Measurements from ENCODE around the gene CRYZ. TPM values are rescaled to one million over a fixed set of nuclear protein-coding genes. Genes with fewer than 3 reads are reported as not detected.

The CRYZ gene
- total and polyA plus RNA-seq, 2 experiments from 2014 or later: 23.5 to 26.9 TPM

DNA sequence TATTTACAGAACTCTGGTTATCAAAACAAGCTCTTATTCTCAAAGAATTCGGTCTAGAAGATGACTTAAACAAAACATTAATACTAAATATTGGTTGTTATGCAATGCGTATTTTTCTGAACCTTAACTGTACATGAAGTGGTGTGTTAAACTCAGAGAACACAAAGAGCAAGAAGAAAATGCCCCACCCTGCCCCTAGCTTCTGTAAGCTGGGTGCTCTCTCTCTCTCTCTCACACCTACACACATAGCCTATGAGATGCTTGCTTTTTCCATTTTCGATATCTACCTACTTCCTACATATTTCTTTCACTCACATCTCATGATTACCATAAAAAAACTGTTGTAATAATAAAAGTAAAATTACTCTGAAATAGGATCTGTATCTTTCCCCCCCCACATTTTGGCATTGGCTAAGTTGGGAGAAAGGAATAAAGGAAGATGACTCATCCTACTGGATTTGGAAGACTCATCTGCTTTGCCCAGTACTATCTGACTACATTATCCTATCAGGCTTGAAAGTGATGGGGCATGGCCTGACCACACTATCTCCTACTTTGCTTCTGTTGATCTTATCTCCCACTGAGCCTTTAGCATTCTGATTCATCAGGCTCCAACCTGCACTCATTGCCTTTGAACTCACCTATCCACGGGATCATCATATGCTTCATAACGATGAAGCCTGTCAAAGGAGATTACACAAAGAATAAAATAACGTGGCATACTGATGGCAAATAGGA, 2.9 kb downstream of the CRYZ start:
- H3F3A ChIP-seq (ENCODE audit: insufficient read depth): peaks cover 20% of the 10 kb centered on the region
- 84 to 88% methylated on average over 6 of the region's 6 CpGs for WGBS, 2 experiments (ENCODE audit: low coverage in 1 of 2, low lambda C conversion rate in 2 of 2, missing lambda C conversion rate in 2 of 2)
- no peaks in the 10 kb centered on the region for H3K36me3 ChIP-seq (ENCODE audit: low read depth)
- H3K4me3 ChIP-seq: no peak overlapping the region
- H2AFZ ChIP-seq: no peak overlapping the region
- no peaks in the 10 kb centered on the region for H3K9me3 ChIP-seq (ENCODE audit: low read depth)
- in situ Hi-C loops (cut with MboI): no loop called here
- TF ChIP-seq EZH2 (IDR thresholded peaks at IDR 0.05; ENCODE audit: insufficient read depth, poor library complexity, severe bottlenecking): no peak
- TF ChIP-seq EZH2phosphoT487 (IDR thresholded peaks at IDR 0.05; ENCODE audit: insufficient read depth, low read depth): no peak
- H3K27me3 ChIP-seq (replicated peaks; ENCODE audit: insufficient read depth): no peaks in the 10 kb centered on the region
- H3K27ac ChIP-seq: no peak overlapping the region
- no peaks in the 10 kb centered on the region for H3K9me2 ChIP-seq (ENCODE audit: insufficient read depth)
- H4K20me1 ChIP-seq (ENCODE audit: insufficient read depth): no peaks in the 10 kb centered on the region
- H3K4me1 ChIP-seq (ENCODE audit: insufficient read depth): peaks cover 32% of the 10 kb centered on the region; the same call in 1 of the 2 replicates
- H3K79me2 ChIP-seq (ENCODE audit: insufficient read depth): peaks cover 12% of the 10 kb centered on the region
- H3K4me2 ChIP-seq (ENCODE audit: unreplicated experiment): no peak overlapping the region
- H3K9ac ChIP-seq: no peak overlapping the region
- peak; percentile 67 for DNase-seq

GRCh38 chr1:74728736-74729135, 4.1 kb downstream of the CRYZ start:
- H2AFZ ChIP-seq: no peak overlapping the region
- H3K79me2 ChIP-seq (ENCODE audit: insufficient read depth): no peaks in the 10 kb centered on the region
- no peaks in the 10 kb centered on the region for H3K36me3 ChIP-seq (ENCODE audit: low read depth)
- H3K27ac ChIP-seq: no peak overlapping the region
- H3K9ac ChIP-seq: no peak overlapping the region
- no peak for TF ChIP-seq EZH2 (IDR thresholded peaks at IDR 0.05; ENCODE audit: insufficient read depth, poor library complexity, severe bottlenecking)
- no peak for TF ChIP-seq EZH2phosphoT487 (IDR thresholded peaks at IDR 0.05; ENCODE audit: insufficient read depth, low read depth)
- no peak overlapping the region for H3K4me3 ChIP-seq
- in situ Hi-C loops (cut with MboI): no loop called here
- H4K20me1 ChIP-seq (ENCODE audit: insufficient read depth): no peaks in the 10 kb centered on the region
- WGBS, 2 experiments (ENCODE audit: low coverage in 1 of 2, low lambda C conversion rate in 2 of 2, missing lambda C conversion rate in 2 of 2): 60 to 68% methylated on average over 3 of the region's 3 CpGs
- no peak overlapping the region for H3K4me2 ChIP-seq (ENCODE audit: unreplicated experiment)
- H3K27me3 ChIP-seq (replicated peaks; ENCODE audit: insufficient read depth): no peaks in the 10 kb centered on the region
- H3K4me1 ChIP-seq (ENCODE audit: insufficient read depth): peaks cover 22% of the 10 kb centered on the region; the same call in 1 of the 2 replicates
- no peaks in the 10 kb centered on the region for H3K9me2 ChIP-seq (ENCODE audit: insufficient read depth)
- peak; percentile 20 for DNase-seq
- peaks cover 20% of the 10 kb centered on the region for H3F3A ChIP-seq (ENCODE audit: insufficient read depth)
- no peaks in the 10 kb centered on the region for H3K9me3 ChIP-seq (ENCODE audit: low read depth)

- H3K79me2 ChIP-seq (ENCODE audit: insufficient read depth): no peaks in the 10 kb centered on the region
- no peaks in the 10 kb centered on the region for H4K20me1 ChIP-seq (ENCODE audit: insufficient read depth)
- H3K9me2 ChIP-seq (ENCODE audit: insufficient read depth): no peaks in the 10 kb centered on the region
- no peak overlapping the region for H3K9ac ChIP-seq
- H3K4me1 ChIP-seq (ENCODE audit: insufficient read depth): peaks cover 13% of the 10 kb centered on the region; the same call in 1 of the 2 replicates
- no peak for DNase-seq
- TF ChIP-seq EZH2 (IDR thresholded peaks at IDR 0.05; ENCODE audit: insufficient read depth, poor library complexity, severe bottlenecking): no peak
- TF ChIP-seq EZH2phosphoT487 (IDR thresholded peaks at IDR 0.05; ENCODE audit: insufficient read depth, low read depth): no peak
- H3K27me3 ChIP-seq (replicated peaks; ENCODE audit: insufficient read depth): no peaks in the 10 kb centered on the region
- peaks cover 11% of the 10 kb centered on the region; the same call in 1 of the 2 replicates for H3F3A ChIP-seq (ENCODE audit: insufficient read depth)
- no peaks in the 10 kb centered on the region for H3K9me3 ChIP-seq (ENCODE audit: low read depth)
- no peak overlapping the region for H3K27ac ChIP-seq
- H3K4me3 ChIP-seq: no peak overlapping the region
- WGBS, 2 experiments (ENCODE audit: low coverage in 1 of 2, low lambda C conversion rate in 2 of 2, missing lambda C conversion rate in 2 of 2): 92 to 100% methylated on average over 1 of the region's 1 CpG
- H3K4me2 ChIP-seq (ENCODE audit: unreplicated experiment): no peak overlapping the region
- in situ Hi-C loops (cut with MboI): no loop called here
- H2AFZ ChIP-seq: no peak overlapping the region
- peaks cover 11% of the 10 kb centered on the region; the same call in 1 of the 2 replicates for H3K36me3 ChIP-seq (ENCODE audit: low read depth)
Observed at GRCh38 chr1:74726063-74726462, 6.8 kb downstream of the CRYZ start.

- no peak overlapping the region for H2AFZ ChIP-seq
- H3K36me3 ChIP-seq (ENCODE audit: low read depth): peaks cover 6% of the 10 kb centered on the region; the same call in 1 of the 2 replicates
- no peaks in the 10 kb centered on the region for H3K27me3 ChIP-seq (replicated peaks; ENCODE audit: insufficient read depth)
- no peak overlapping the region for H3K4me2 ChIP-seq (ENCODE audit: unreplicated experiment)
- TF ChIP-seq EZH2phosphoT487 (IDR thresholded peaks at IDR 0.05; ENCODE audit: insufficient read depth, low read depth) (no peak), EZH2 (IDR thresholded peaks at IDR 0.05; ENCODE audit: insufficient read depth, poor library complexity, severe bottlenecking) (no peak)
- in situ Hi-C loops (cut with MboI): no loop called here
- DNase-seq: no peak
- H3F3A ChIP-seq (ENCODE audit: insufficient read depth): no peaks in the 10 kb centered on the region
- H3K4me3 ChIP-seq: no peak overlapping the region
- H3K4me1 ChIP-seq (ENCODE audit: insufficient read depth): no peaks in the 10 kb centered on the region
- H3K27ac ChIP-seq: no peak overlapping the region
- no peaks in the 10 kb centered on the region for H3K79me2 ChIP-seq (ENCODE audit: insufficient read depth)
- H3K9ac ChIP-seq: no peak overlapping the region
- H3K9me2 ChIP-seq (ENCODE audit: insufficient read depth): no peaks in the 10 kb centered on the region
- H3K9me3 ChIP-seq (ENCODE audit: low read depth): no peaks in the 10 kb centered on the region
- H4K20me1 ChIP-seq (ENCODE audit: insufficient read depth): no peaks in the 10 kb centered on the region
- WGBS, 2 experiments (ENCODE audit: low coverage in 1 of 2, low lambda C conversion rate in 2 of 2, missing lambda C conversion rate in 2 of 2): 96 to 98% methylated on average over 2 of the region's 2 CpGs
Observed at GRCh38 chr1:74717626-74718025, 15.2 kb downstream of the CRYZ start.
